HepG2 (cell line): ENCODE data around the gene ANKRD52. TPM values are rescaled to one million over a fixed set of nuclear protein-coding genes. Genes with fewer than 3 reads are reported as not detected.

Experiments used
- ARID2 ChIP-seq: sonication (generic); formaldehyde crosslinking; IDR thresholded peaks from 2 replicates; pipeline ENCODE4 v1.8.1; 2022; ENCODE audit warnings: mild to moderate bottlenecking, missing genetic modification reagents, borderline replicate concordance
- ARNT2 ChIP-seq: sonication (generic); formaldehyde crosslinking; IDR thresholded peaks from 2 replicates; pipeline ENCODE4 v1.8.0; 2022; ENCODE audit warnings: mild to moderate bottlenecking, low read depth, missing genetic modification reagents, moderate library complexity
- ATRX ChIP-seq: sonication (generic); formaldehyde crosslinking; IDR thresholded peaks from 2 replicates; pipeline ENCODE4 v1.4.0; 2020; ENCODE audit warnings: missing genetic modification reagents, borderline replicate concordance
- CBFB ChIP-seq: sonication (generic); formaldehyde crosslinking; IDR thresholded peaks from 2 replicates; pipeline ENCODE4 v1.4.0; 2020; ENCODE audit warnings: missing genetic modification reagents
- CBX5 ChIP-seq: sonication (generic); formaldehyde crosslinking; IDR thresholded peaks from 2 replicates; pipeline ENCODE4 v1.4.0; 2020; ENCODE audit warnings: missing genetic modification reagents, borderline replicate concordance
- CCDC6 ChIP-seq: sonication (generic); formaldehyde crosslinking; IDR thresholded peaks from 2 replicates; pipeline ENCODE4 v1.8.1; 2022; ENCODE audit warnings: mild to moderate bottlenecking, missing genetic modification reagents, moderate library complexity
- CHD4 ChIP-seq: fragments of 200-600 bp; sonication (generic); IDR thresholded peaks from 2 replicates; pipeline ENCODE4 v1.7.0; 2017; ENCODE audit warnings: mild to moderate bottlenecking, low read length, borderline replicate concordance
- HNF4A ChIP-seq: sonication (generic); formaldehyde crosslinking; IDR thresholded peaks from 2 replicates; pipeline ENCODE4 v1.4.0; 2020; ENCODE audit warnings: missing genetic modification reagents
- ISL2 ChIP-seq: sonication (generic); formaldehyde crosslinking; IDR thresholded peaks from 2 replicates; pipeline ENCODE4 v1.5.0; 2020; ENCODE audit warnings: missing genetic modification reagents
- KLF16 ChIP-seq, 2 experiments: sonication (generic) in 1 of 2; formaldehyde crosslinking in 1 of 2; IDR thresholded peaks; 2 replicates each; pipeline versions ENCODE4 v1.6.1 to v1.8.0; 2016 to 2023; ENCODE audit warnings: missing genetic modification reagents in 2 of 2, missing compliant biosample characterization in 1 of 2
- NFYB ChIP-seq: sonication (generic); formaldehyde crosslinking; IDR thresholded peaks from 2 replicates; pipeline ENCODE4 v1.4.0; 2020; ENCODE audit warnings: missing genetic modification reagents
- PRDM15 ChIP-seq: sonication (generic); formaldehyde crosslinking; IDR thresholded peaks from 2 replicates; pipeline ENCODE4 v1.4.0; 2020; ENCODE audit warnings: missing genetic modification reagents
- SNRNP70 ChIP-seq: fragments of 200-400 bp; formaldehyde crosslinking; IDR thresholded peaks from 2 replicates; pipeline ENCODE4 v1.6.1; 2017; ENCODE audit warnings: mild to moderate bottlenecking, low read depth, low read length, moderate library complexity
- SSRP1 ChIP-seq: IDR thresholded peaks from 2 replicates; pipeline ENCODE4 v1.6.1; 2016; ENCODE audit warnings: control low read depth
- ZBTB33 ChIP-seq: sonication (generic); formaldehyde crosslinking; IDR thresholded peaks from 2 replicates; pipeline ENCODE4 v1.4.0; 2020; ENCODE audit warnings: missing genetic modification reagents
- ZC3H13 ChIP-seq: sonication (generic); formaldehyde crosslinking; IDR thresholded peaks from 2 replicates; pipeline ENCODE4 v1.8.1; 2023; ENCODE audit warnings: mild to moderate bottlenecking, missing genetic modification reagents, moderate library complexity
- ZGPAT ChIP-seq: IDR thresholded peaks from 2 replicates; pipeline ENCODE4 v1.6.1; 2016; ENCODE audit warnings: mild to moderate bottlenecking
- ZMYM2 ChIP-seq: sonication (generic); formaldehyde crosslinking; IDR thresholded peaks from 2 replicates; pipeline ENCODE4 v1.8.0; 2022; ENCODE audit warnings: mild to moderate bottlenecking, missing genetic modification reagents
- ZNF446 ChIP-seq: sonication (generic); formaldehyde crosslinking; IDR thresholded peaks from 2 replicates; pipeline ENCODE4 v1.5.0; 2020; ENCODE audit warnings: mild to moderate bottlenecking, missing genetic modification reagents
- ZNF619 ChIP-seq: sonication (generic); formaldehyde crosslinking; IDR thresholded peaks from 2 replicates; pipeline ENCODE4 v1.4.0; 2020; ENCODE audit warnings: mild to moderate bottlenecking, missing genetic modification reagents
- ZNF800 ChIP-seq: sonication (generic); formaldehyde crosslinking; IDR thresholded peaks from 2 replicates; pipeline ENCODE4 v1.4.0; 2020; ENCODE audit warnings: missing genetic modification reagents
- polyA plus RNA-seq, 8 experiments: library from polyadenylated mRNA; depleted of rRNA in 3 of 8; stranded (reverse) in 7 of 8; unstranded in 1 of 8; fragments of >200 nt; fragmentation: Illumina TruSeq in 4 of 8; extraction: Trizol in 4 of 8; gene quantifications; 2 replicates each; pipeline versions ENCODE4 v1.2.1 to v1.2.3, GENCODE V29; 2011 to 2016; ENCODE audit warnings: low read depth in 4 of 8, missing spikeins in 1 of 8, mixed read lengths in 1 of 8; ENCODE audit not compliant: insufficient read depth in 1 of 8
- total RNA-seq, 5 experiments: library from RNA; depleted of rRNA; stranded (reverse); fragments of >200 nt; fragmentation: Illumina TruSeq; extraction: Trizol; gene quantifications; 2 replicates each; pipeline ENCODE4 v1.2.3, GENCODE V29; 2016; ENCODE audit warnings: low read depth in 1 of 5

The ANKRD52 gene
- total and polyA plus RNA-seq, 2 of the 13 experiments (the other 11 are each of a cell fraction or from before 2014, with no cell fraction given): 7.8 to 9.2 TPM

GRCh38 chr12:56300644-56301464 lies 42.7 kb upstream of the ANKRD52 start (continued):
- peak; percentile 49; the same call in 1 of the 2 replicates for TF ChIP-seq ZBTB33 (CRISPR knock-in tag)
- TF ChIP-seq KLF16 (CRISPR knock-in tag; IDR thresholded peaks at IDR 0.05): no peak
- TF ChIP-seq ZGPAT (CRISPR knock-in tag): no peak
- TF ChIP-seq CHD4: 0 out of 2 replicates have a peak, but pooled peaks have one; percentile 21
- no peak for TF ChIP-seq ZNF619 (CRISPR knock-in tag)
- TF ChIP-seq ZNF800: no peak
- TF ChIP-seq CBX5 (CRISPR knock-in tag): no peak
- TF ChIP-seq ATRX (CRISPR knock-in tag): no peak
- peak; percentile 26; the same call in 1 of the 2 replicates for TF ChIP-seq ARID2 (CRISPR knock-in tag)
- 0 out of 2 replicates have a peak, but pooled peaks have one; percentile 13 for TF ChIP-seq ZC3H13
- TF ChIP-seq ZMYM2 (CRISPR knock-in tag): peak; percentile 29; the same call in 1 of the 2 replicates
- no peak for TF ChIP-seq CBFB (CRISPR knock-in tag)
- no peak for TF ChIP-seq SNRNP70
- TF ChIP-seq ARNT2 (CRISPR knock-in tag): no peak
- TF ChIP-seq ISL2 (CRISPR knock-in tag): no peak
- TF ChIP-seq CCDC6 (CRISPR knock-in tag): 0 out of 2 replicates have a peak, but pooled peaks have one; percentile 50
- TF ChIP-seq NFYB (CRISPR knock-in tag): no peak
- TF ChIP-seq PRDM15 (CRISPR knock-in tag): peak; percentile 43; the same call in 1 of the 2 replicates
- TF ChIP-seq ZNF446: 0 out of 2 replicates have a peak, but pooled peaks have one; percentile 41
- TF ChIP-seq SSRP1: 0 out of 2 replicates have a peak, but pooled peaks have one; percentile 3
- peak; percentile 1; the same call in 1 of the 2 replicates for TF ChIP-seq HNF4A
